ENCODE measurements around the gene MANBA.
"Not testable (repeated sequence)": the region's sequence is repeated elsewhere in the genome, so short reads cannot be mapped to it uniquely, and the experiment has no call there.

Gene MANBA

GRCh38 chr4:102667001-102667400 lies 93.8 kb downstream of the MANBA start:
- no peak for DNase-seq

GRCh38 chr4:102665527-102665926 lies 95.2 kb downstream of the MANBA start:
- no peak for DNase-seq

GRCh38 chr4:102663073-102663472 lies 97.7 kb downstream of the MANBA start:
- DNase-seq: no peak

GRCh38 chr4:102657206-102657605 lies 103.6 kb downstream of the MANBA start:
- no peak for DNase-seq

GRCh38 chr4:102647117-102647516 lies 113.7 kb downstream of the MANBA start:
- no peak for DNase-seq

- no peak for DNase-seq
Measured at GRCh38 chr4:102642631-102643298, 118.0 kb downstream of the MANBA start.

- no peak for DNase-seq
Measured at GRCh38 chr4:102641793-102642192, 119.0 kb downstream of the MANBA start.

GRCh38 chr4:102640669-102641068 lies 120.1 kb downstream of the MANBA start:
- no peak for DNase-seq

GRCh38 chr4:102639598-102639997 lies 121.2 kb downstream of the MANBA start:
- DNase-seq: no peak

- DNase-seq: no peak
Measured at GRCh38 chr4:102638621-102639020, 122.1 kb downstream of the MANBA start.

GRCh38 chr4:102637391-102637790 lies 123.4 kb downstream of the MANBA start:
- no peak for DNase-seq

- no peak for DNase-seq
Measured at GRCh38 chr4:102633100-102633499, 127.7 kb downstream of the MANBA start.

- DNase-seq: no peak
Measured at GRCh38 chr4:102632241-102633065, 128.3 kb downstream of the MANBA start.

GRCh38 chr4:102631616-102632015 lies 129.2 kb downstream of the MANBA start:
- no peak for DNase-seq

- no peak for DNase-seq
Measured at GRCh38 chr4:102629673-102630072, 131.1 kb downstream of the MANBA start.

GRCh38 chr4:102627831-102628523 lies 132.8 kb downstream of the MANBA start:
- no peak for DNase-seq

- peak; percentile 49 for DNase-seq
Measured at GRCh38 chr4:102625232-102625930, 135.4 kb downstream of the MANBA start.

- DNase-seq: no peak
Measured at GRCh38 chr4:102624505-102624904, 136.3 kb downstream of the MANBA start.

GRCh38 chr4:102623622-102624021 lies 137.1 kb downstream of the MANBA start:
- DNase-seq: no peak

- DNase-seq: no peak
Measured at GRCh38 chr4:102620697-102621497, 139.9 kb downstream of the MANBA start.

GRCh38 chr4:102619776-102620631 lies 140.8 kb downstream of the MANBA start:
- not testable (repeated sequence) for DNase-seq

Measured in activated CD4-positive, alpha-beta T cell treated with anti-CD3 and anti-CD28 coated beads for 1 hour (primary cell).